Endothelial cell of umbilical vein (primary cell): ENCODE data around the gene COPS7A. TPM values are rescaled to one million over a fixed set of nuclear protein-coding genes. Genes with fewer than 3 reads are reported as not detected.

Experiments used
- BruUV-seq: library from RNA; stranded (reverse); fragments of 400-500 nt; replicated peaks from 2 replicates; lab custom pipeline; 2021; lab: Mats Ljungman, UMichigan
- CTCF ChIA-PET: fragments of 300-600, 350-600 bp; sonication (Branson Sonifier 250); formaldehyde crosslinking; loops from one replicate; lab custom pipeline; 2021; ENCODE audit warnings: antibody characterized with exemption, inconsistent platforms; lab: Charles Lee
- POLR2A ChIA-PET: fragments of 300-600, 350-600 bp; sonication (Branson Sonifier 250); formaldehyde crosslinking; loops from one replicate; lab custom pipeline; 2021; ENCODE audit warnings: antibody characterized with exemption, inconsistent platforms; lab: Charles Lee
- DNase-seq: peaks from one replicate; pipeline ENCODE4 v3.0.0-alpha.2; 2011; ENCODE audit warnings: low read depth, low spot score
- FAIRE-seq: peaks from 2 replicates; lab custom pipeline; 2011; peaks lifted over from hg19 to GRCh38; lab: Jason Lieb, UNC
- H2AFZ ChIP-seq: 2 replicates; pipeline ENCODE4 v1.6.0; 2012; ENCODE audit warnings: low read depth, low read length, control low read depth, inconsistent platforms
- H3K27ac ChIP-seq: 2 replicates; pipeline ENCODE4 v1.5.1; 2011; ENCODE audit warnings: low read depth, mild to moderate bottlenecking, control low read depth, low read length, moderate library complexity; ENCODE audit not compliant: insufficient read depth
- H3K27me3 ChIP-seq, 2 experiments: 2 replicates each; pipeline versions ENCODE4 v1.6.0 to v1.6.1; 2011; ENCODE audit warnings: low read length in 2 of 2, mixed read lengths in 1 of 2; ENCODE audit not compliant: control insufficient read depth in 2 of 2, insufficient read depth in 2 of 2
- H3K36me3 ChIP-seq, 2 experiments: 2 replicates in 1 of 2; 3 replicates in 1 of 2; pipeline ENCODE4 v1.5.1; 2011; ENCODE audit warnings: low read length in 2 of 2, mild to moderate bottlenecking in 1 of 2, moderate library complexity in 1 of 2; ENCODE audit not compliant: control insufficient read depth in 2 of 2, insufficient read depth in 2 of 2; ENCODE audit errors: extremely low read depth in 1 of 2
- H3K4me1 ChIP-seq: 3 replicates; pipeline ENCODE4 v1.5.1; 2011; ENCODE audit warnings: mild to moderate bottlenecking, low read length; ENCODE audit not compliant: control insufficient read depth, insufficient read depth; ENCODE audit errors: extremely low read depth
- H3K4me2 ChIP-seq: 2 replicates; pipeline ENCODE4 v1.6.1; 2011; ENCODE audit warnings: low read length, control low read depth, mixed read lengths; ENCODE audit not compliant: insufficient read depth
- H3K4me3 ChIP-seq, 3 experiments: fragments of 200-600 bp in 1 of 3; sonication (generic), shearing (Covaris generic) in 1 of 3; replicated peaks in 1 of 3; 2 replicates each; pipeline ENCODE4 v1.5.1; 2011 to 2016; ENCODE audit warnings: control low read depth in 3 of 3, low read length in 3 of 3, mild to moderate bottlenecking in 2 of 3, inconsistent platforms in 1 of 3, low read depth in 1 of 3, moderate library complexity in 1 of 3; ENCODE audit not compliant: insufficient read depth in 1 of 3
- H3K79me2 ChIP-seq: 2 replicates; pipeline ENCODE4 v1.6.0; 2012; ENCODE audit warnings: low read length, inconsistent platforms; ENCODE audit not compliant: control insufficient read depth, insufficient read depth
- H3K9ac ChIP-seq: replicated peaks from 2 replicates; pipeline ENCODE3; 2011; ENCODE audit warnings: low read length, control low read depth; ENCODE audit not compliant: insufficient read depth; ENCODE audit errors: extremely low read depth
- H3K9me1 ChIP-seq: replicated peaks from 3 replicates; pipeline ENCODE4 v1.6.0; 2011; ENCODE audit warnings: mild to moderate bottlenecking, low read length; ENCODE audit not compliant: control insufficient read depth, insufficient read depth; ENCODE audit errors: extremely low read depth
- H3K9me3 ChIP-seq: replicated peaks from 2 replicates; pipeline ENCODE4 v1.5.1; 2012; ENCODE audit warnings: low read length, inconsistent platforms; ENCODE audit not compliant: control insufficient read depth, insufficient read depth
- H4K20me1 ChIP-seq: replicated peaks from 2 replicates; pipeline ENCODE3; 2011; ENCODE audit warnings: mild to moderate bottlenecking, low read length; ENCODE audit not compliant: control insufficient read depth, insufficient read depth; ENCODE audit errors: extremely low read depth
- CTCF ChIP-seq, 2 donors: IDR thresholded peaks; 1 replicate in 1 of 2; 2 replicates in 1 of 2; pipeline ENCODE4 v1.5.1; 2011; ENCODE audit warnings: low read length in 2 of 2, mild to moderate bottlenecking in 2 of 2, moderate library complexity in 2 of 2, control low read depth in 1 of 2, inconsistent platforms in 1 of 2, low read depth in 1 of 2; ENCODE audit not compliant: insufficient read depth in 1 of 2; ENCODE audit errors: extremely low read depth in 1 of 2
- FOS ChIP-seq: IDR thresholded peaks from 2 replicates; pipeline ENCODE4 v1.6.1; 2011; ENCODE audit warnings: mild to moderate bottlenecking, low read length, moderate library complexity, borderline replicate concordance; ENCODE audit not compliant: insufficient read depth
- GATA2 ChIP-seq: IDR thresholded peaks from 2 replicates; pipeline ENCODE4 v1.7.0; 2011; ENCODE audit warnings: low read depth, mild to moderate bottlenecking, moderate library complexity, mixed read lengths, low read length; ENCODE audit not compliant: insufficient read length, insufficient read depth
- JUN ChIP-seq: IDR thresholded peaks from 2 replicates; pipeline ENCODE4 v1.6.1; 2011; ENCODE audit warnings: borderline replicate concordance, low read depth; ENCODE audit not compliant: insufficient read length, insufficient read depth
- MYC ChIP-seq: IDR thresholded peaks from one replicate; pipeline ENCODE4 v1.6.1; 2011; ENCODE audit warnings: mild to moderate bottlenecking, low read depth, low read length
- dilution Hi-C: fragments of 300-500 bp; cut with MboI; formaldehyde crosslinking; loops from one replicate; pipeline ENCODE4 v1.15.0; 2019; ENCODE audit warnings: low sequenced_read_pairs; ENCODE audit not compliant: extremely low pct_ligation_motif_present
- intact Hi-C: fragments of 100-400 bp; cut with micrococcal nuclease; formaldehyde crosslinking; loops from one replicate; pipeline ENCODE4 v1.10.0; 2022
- polyA plus RNA-seq, 4 experiments: library from polyadenylated mRNA; depleted of rRNA in 3 of 4; stranded (reverse) in 3 of 4; unstranded in 1 of 4; fragments of >200 nt; gene quantifications; 2 replicates each; pipeline versions ENCODE4 v1.2.1 to v1.2.3, GENCODE V29; 2011 to 2012; ENCODE audit warnings: missing spikeins in 1 of 4
- total RNA-seq: library from RNA; stranded (reverse); gene quantifications from 2 replicates; pipeline ENCODE4 v1.2.3, GENCODE V29; 2021

The COPS7A gene
- total and polyA plus RNA-seq, 2 donors (not counting 3 experiments of a cell fraction or from before 2014, with no cell fraction given): 41.1 to 104 TPM

DNA sequence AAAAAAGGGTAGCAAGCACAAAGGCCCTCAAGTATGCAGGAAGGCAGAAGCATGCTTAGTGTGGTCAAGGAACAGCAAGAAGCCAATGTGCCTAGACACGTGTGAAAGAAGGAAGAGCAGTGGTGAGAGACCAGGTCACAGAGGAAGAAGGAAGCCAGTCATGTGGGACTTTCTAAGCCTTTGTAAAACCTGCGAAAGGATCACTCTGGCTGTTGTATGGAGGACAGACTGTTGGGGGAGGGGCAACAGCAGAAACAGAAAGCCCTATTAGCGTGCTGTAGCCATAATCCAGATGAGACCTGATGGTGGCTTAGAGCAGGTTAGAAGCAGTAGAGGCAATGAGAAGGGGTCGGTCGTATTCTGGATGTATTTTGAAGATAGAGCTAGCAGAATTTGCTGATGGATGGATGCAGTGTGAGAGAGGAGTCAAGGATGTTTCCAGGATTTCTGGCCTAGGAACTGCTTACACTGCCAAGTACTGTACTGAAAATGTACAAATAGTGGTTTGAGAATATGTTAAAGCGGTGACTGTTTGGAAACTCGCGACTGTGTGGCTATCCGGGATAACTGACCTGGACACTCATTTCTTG, 34.8 kb downstream of the COPS7A start:
- TF ChIP-seq FOS: no peak
- no peak for TF ChIP-seq JUN
- TF ChIP-seq MYC: no peak
- no peak for TF ChIP-seq GATA2
- TF ChIP-seq CTCF (IDR thresholded peaks at IDR 0.05; ENCODE audit: extremely low read depth in 1 of 2, insufficient read depth in 1 of 2, low read depth in 1 of 2, low read length in 2 of 2): no peak
- no peak overlapping the region for H3K27ac ChIP-seq
- no peaks in the 10 kb centered on the region for H3K9me1 ChIP-seq
- no TSS peak for BruUV-seq
- intact Hi-C loops: no loop called here
- no peak overlapping the region for H3K4me3 ChIP-seq
- FAIRE-seq: no peak
- H3K4me1 ChIP-seq: peaks cover 6% of the 10 kb centered on the region
- H2AFZ ChIP-seq: no peak overlapping the region
- no peak overlapping the region for H3K4me2 ChIP-seq
- H4K20me1 ChIP-seq: no peaks in the 10 kb centered on the region
- H3K9me3 ChIP-seq: no peaks in the 10 kb centered on the region
- ChIA-PET CTCF (interaction anchor here (2.6 kb wide), 1 partner anchor 8 kb away, joined by 11 read pairs; the partner anchor contains the start of gene PTMS), POLR2A (no interaction called here)
- DNase-seq: no peak
- no peaks in the 10 kb centered on the region for H3K79me2 ChIP-seq
- dilution Hi-C loops: no loop called here
- H3K27me3 ChIP-seq: peaks cover 0 to 2% of the 10 kb centered on the region in 2 experiments
- H3K36me3 ChIP-seq: no peaks in the 10 kb centered on the region
- no peak overlapping the region for H3K9ac ChIP-seq
